HG03442 (cell line): ENCODE measurements around the gene SLC25A51.

Experiments used
- ATAC-seq: cut with Tn5 transposase; IDR thresholded peaks from one replicate; pipeline ENCODE4 v1.9.1; 2021; ENCODE audit warnings: mild to moderate bottlenecking, moderate library complexity; ENCODE audit not compliant: unreplicated experiment

SLC25A51 gene

GRCh38 chr9:37856551-37856950 is 47.4 kb downstream of the SLC25A51 start:
- ATAC-seq: no peak

GRCh38 chr9:37852222-37852621 is 51.7 kb downstream of the SLC25A51 start:
- ATAC-seq: no peak

- no peak for ATAC-seq
These were observed 63.2 kb downstream of the SLC25A51 start for GRCh38 chr9:37840560-37841194.

GRCh38 chr9:37839496-37840461 is 64.1 kb downstream of the SLC25A51 start:
- ATAC-seq: no peak
